ENCODE data around the gene DSTN. TPM values are rescaled to one million over a fixed set of nuclear protein-coding genes. Genes with fewer than 3 reads are reported as not detected.
A peak's percentile ranks its signal among the peaks of the same experiment; 100 is the strongest.

The DSTN gene
- total RNA-seq, 1 donor from 2014 or later = 233 TPM

DNA sequence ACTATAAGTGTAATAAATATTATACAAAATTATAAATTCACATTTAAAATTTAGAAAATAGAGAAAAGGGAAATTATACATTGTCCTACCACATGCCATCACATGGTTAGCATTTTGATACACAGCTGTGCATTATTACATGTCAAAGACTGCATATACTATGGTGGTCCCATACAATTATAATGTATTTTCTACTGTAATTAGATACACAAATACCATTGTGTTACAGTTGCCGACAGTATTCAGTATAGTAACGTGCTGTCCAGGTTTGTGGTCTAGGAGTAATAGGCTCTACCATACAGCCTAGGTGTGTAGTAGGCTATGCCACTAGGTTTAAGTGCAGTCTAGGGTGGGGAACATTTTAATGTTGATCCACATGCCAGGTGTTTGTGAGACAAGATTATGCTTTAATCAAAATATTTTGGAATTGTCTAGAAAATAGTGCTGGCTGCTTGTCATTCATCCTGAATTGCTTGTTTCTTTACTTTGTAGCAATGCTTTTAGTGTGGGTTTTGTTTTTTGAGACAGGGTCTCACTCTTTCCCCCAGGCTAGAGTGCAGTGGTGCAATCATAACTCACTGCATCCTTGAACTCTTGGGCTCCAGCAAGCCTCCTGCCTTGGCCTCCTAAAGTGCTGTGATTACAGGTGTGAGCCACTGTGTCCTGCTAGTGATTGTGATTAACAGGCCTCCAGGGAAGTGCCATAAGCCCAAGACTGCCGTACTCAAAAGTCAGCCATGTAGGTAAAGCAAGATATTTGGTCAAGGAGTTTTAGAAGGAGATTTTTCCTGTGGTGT, 39.0 kb downstream of the DSTN start:
- no peak overlapping the region for H3K4me3 Mint-ChIP-seq (ENCODE audit: unreplicated experiment)
- TF ChIP-seq, protein P1, sequence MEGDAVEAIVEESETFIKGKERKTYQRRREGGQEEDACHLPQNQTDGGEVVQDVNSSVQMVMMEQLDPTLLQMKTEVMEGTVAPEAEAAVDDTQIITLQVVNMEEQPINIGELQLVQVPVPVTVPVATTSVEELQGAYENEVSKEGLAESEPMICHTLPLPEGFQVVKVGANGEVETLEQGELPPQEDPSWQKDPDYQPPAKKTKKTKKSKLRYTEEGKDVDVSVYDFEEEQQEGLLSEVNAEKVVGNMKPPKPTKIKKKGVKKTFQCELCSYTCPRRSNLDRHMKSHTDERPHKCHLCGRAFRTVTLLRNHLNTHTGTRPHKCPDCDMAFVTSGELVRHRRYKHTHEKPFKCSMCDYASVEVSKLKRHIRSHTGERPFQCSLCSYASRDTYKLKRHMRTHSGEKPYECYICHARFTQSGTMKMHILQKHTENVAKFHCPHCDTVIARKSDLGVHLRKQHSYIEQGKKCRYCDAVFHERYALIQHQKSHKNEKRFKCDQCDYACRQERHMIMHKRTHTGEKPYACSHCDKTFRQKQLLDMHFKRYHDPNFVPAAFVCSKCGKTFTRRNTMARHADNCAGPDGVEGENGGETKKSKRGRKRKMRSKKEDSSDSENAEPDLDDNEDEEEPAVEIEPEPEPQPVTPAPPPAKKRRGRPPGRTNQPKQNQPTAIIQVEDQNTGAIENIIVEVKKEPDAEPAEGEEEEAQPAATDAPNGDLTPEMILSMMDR (IDR thresholded peaks at IDR 0.05; ENCODE audit: partially characterized antibody, unreplicated experiment) = no peak
- H3K9me3 Mint-ChIP-seq (ENCODE audit: unreplicated experiment) = peaks cover 7% of the 10 kb centered on the region
- H3K4me1 Mint-ChIP-seq (ENCODE audit: low read depth, unreplicated experiment) = peaks cover 9% of the 10 kb centered on the region
- no peaks in the 10 kb centered on the region for H3K36me3 Mint-ChIP-seq (ENCODE audit: unreplicated experiment)
- peaks cover 6% of the 10 kb centered on the region for H3K27me3 Mint-ChIP-seq (ENCODE audit: unreplicated experiment)
- no peak for DNase-seq
- H3K27ac Mint-ChIP-seq (ENCODE audit: unreplicated experiment) = peak overlapping the region; percentile 24

DNA sequence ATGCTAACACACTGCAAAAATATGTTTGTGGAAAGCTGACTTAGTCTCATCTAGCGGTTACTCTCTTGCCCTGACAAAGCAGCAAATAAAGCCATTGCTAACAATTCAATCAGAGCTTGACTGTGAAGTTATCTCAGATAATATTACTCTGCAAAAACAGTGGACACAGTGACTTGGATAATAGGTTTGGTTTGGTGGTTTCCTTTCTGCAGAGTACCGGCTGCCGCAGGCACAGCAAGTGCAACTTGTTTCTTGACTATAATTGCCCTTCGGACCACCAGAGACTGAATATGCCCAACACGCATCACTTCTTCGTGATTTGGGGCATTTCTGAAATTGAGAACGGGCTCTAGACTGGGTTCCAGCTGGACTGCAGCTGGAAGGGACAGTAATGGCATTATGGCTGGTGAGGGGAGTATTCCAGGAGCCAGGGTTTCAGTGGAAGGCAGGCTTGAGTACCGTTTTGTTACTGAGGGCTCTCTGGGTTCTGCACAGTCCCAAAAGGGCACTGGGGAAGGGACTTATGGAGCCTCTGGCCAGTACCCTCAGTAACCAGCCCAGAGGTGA, 40.0 kb downstream of the DSTN start:
- peaks cover 13% of the 10 kb centered on the region for H3K4me1 Mint-ChIP-seq (ENCODE audit: low read depth, unreplicated experiment)
- H3K4me3 Mint-ChIP-seq (ENCODE audit: unreplicated experiment) = no peak overlapping the region
- peak overlapping the region; percentile 28 for H3K27ac Mint-ChIP-seq (ENCODE audit: unreplicated experiment)
- H3K36me3 Mint-ChIP-seq (ENCODE audit: unreplicated experiment) = no peaks in the 10 kb centered on the region
- H3K9me3 Mint-ChIP-seq (ENCODE audit: unreplicated experiment) = peaks cover 11% of the 10 kb centered on the region
- DNase-seq = no peak
- TF ChIP-seq, protein P1 (IDR thresholded peaks at IDR 0.05; ENCODE audit: partially characterized antibody, unreplicated experiment) = no peak
- H3K27me3 Mint-ChIP-seq (ENCODE audit: unreplicated experiment) = peaks cover 9% of the 10 kb centered on the region

DNA sequence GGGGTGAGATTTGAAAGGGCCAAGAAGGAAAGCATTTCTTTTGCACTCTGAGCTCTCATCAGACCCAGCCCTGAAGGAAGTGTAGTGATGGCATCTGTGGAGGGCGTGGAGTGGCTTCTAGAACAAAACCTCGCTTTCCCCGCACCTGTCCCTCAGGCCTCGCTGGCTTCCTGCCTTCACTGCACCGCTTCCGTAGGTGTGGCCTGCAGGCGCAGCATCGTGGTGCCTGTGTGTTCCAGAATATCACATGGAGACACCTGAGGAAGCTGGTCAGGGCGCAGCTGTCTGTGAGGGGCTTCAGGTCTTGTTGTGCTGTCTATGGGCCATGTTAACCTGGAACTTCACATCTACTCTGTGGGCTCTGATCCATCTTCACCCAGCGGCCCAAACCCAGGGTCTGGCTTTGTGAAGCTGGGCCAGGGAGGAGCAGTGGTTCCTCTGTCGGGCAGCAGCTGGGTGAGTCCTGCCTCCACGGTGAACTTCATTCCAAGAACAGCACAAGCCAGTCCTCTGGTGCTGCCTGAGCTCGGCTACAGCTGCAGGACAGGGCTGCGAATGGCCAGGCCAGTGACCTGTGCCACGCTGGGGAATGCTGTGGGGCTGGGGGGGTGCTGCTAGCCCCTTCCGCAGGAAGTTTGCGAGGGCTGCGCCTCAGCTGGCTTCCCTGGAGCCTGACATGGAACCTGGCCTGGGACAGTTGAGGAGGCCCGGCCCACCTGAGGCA, 40.9 kb downstream of the DSTN start:
- Mint-ChIP-seq H3K27me3 (ENCODE audit: unreplicated experiment) (peaks cover 9% of the 10 kb centered on the region), H3K4me1 (ENCODE audit: low read depth, unreplicated experiment) (peaks cover 14% of the 10 kb centered on the region), H3K27ac (ENCODE audit: unreplicated experiment) (no peak overlapping the region), H3K36me3 (ENCODE audit: unreplicated experiment) (no peaks in the 10 kb centered on the region), H3K4me3 (ENCODE audit: unreplicated experiment) (no peak overlapping the region), H3K9me3 (ENCODE audit: unreplicated experiment) (peaks cover 11% of the 10 kb centered on the region)
- TF ChIP-seq, protein P1 (IDR thresholded peaks at IDR 0.05; ENCODE audit: partially characterized antibody, unreplicated experiment) = no peak
- DNase-seq = peak; percentile 15

- H3K4me3 Mint-ChIP-seq (ENCODE audit: unreplicated experiment) = no peak overlapping the region
- peaks cover 14% of the 10 kb centered on the region for H3K4me1 Mint-ChIP-seq (ENCODE audit: low read depth, unreplicated experiment)
- no peak for DNase-seq
- TF ChIP-seq, protein P1 (IDR thresholded peaks at IDR 0.05; ENCODE audit: partially characterized antibody, unreplicated experiment) = no peak
- no peaks in the 10 kb centered on the region for H3K36me3 Mint-ChIP-seq (ENCODE audit: unreplicated experiment)
- no peak overlapping the region for H3K27ac Mint-ChIP-seq (ENCODE audit: unreplicated experiment)
- peaks cover 11% of the 10 kb centered on the region for H3K9me3 Mint-ChIP-seq (ENCODE audit: unreplicated experiment)
- peaks cover 9% of the 10 kb centered on the region for H3K27me3 Mint-ChIP-seq (ENCODE audit: unreplicated experiment)
Observed at GRCh38 chr20:17611290-17611539, 41.3 kb downstream of the DSTN start.

Measured in glutamatergic neuron (in vitro differentiated cells).